Non-pigmented ciliary epithelial cell (primary cell): ENCODE measurements around the gene SACM1L.
"Not testable (repeated sequence)": the region's sequence is repeated elsewhere in the genome, so short reads cannot be mapped to it uniquely, and the experiment has no call there.

Experiments used
- DNase-seq: peaks from one replicate; pipeline ENCODE4 v3.0.0-alpha.2; 2010; ENCODE audit warnings: low read depth

Gene SACM1L

GRCh38 chr3:45746165-45746776 is 57.1 kb downstream of the SACM1L start:
- DNase-seq: no peak

- no peak for DNase-seq
Measured at GRCh38 chr3:45746777-45747622, 57.8 kb downstream of the SACM1L start.

- no peak for DNase-seq
Measured at GRCh38 chr3:45748068-45748467, 58.9 kb downstream of the SACM1L start.

GRCh38 chr3:45749036-45749600 is 59.9 kb downstream of the SACM1L start:
- DNase-seq: not testable (repeated sequence)

- no peak for DNase-seq
Measured at GRCh38 chr3:45749880-45750279, 60.7 kb downstream of the SACM1L start.

- no peak for DNase-seq
Measured at GRCh38 chr3:45751537-45752242, 62.5 kb downstream of the SACM1L start.

GRCh38 chr3:45753095-45753494 is 63.9 kb downstream of the SACM1L start:
- DNase-seq: no peak

- no peak for DNase-seq
Measured at GRCh38 chr3:45754461-45754860, 65.3 kb downstream of the SACM1L start.

- DNase-seq: no peak
Measured at GRCh38 chr3:45756055-45756454, 66.9 kb downstream of the SACM1L start.

- DNase-seq: not testable (repeated sequence)
Measured at GRCh38 chr3:45757141-45757540, 67.9 kb downstream of the SACM1L start.

GRCh38 chr3:45758871-45759270 is 69.7 kb downstream of the SACM1L start:
- no peak for DNase-seq

GRCh38 chr3:45759851-45760250 is 70.7 kb downstream of the SACM1L start:
- DNase-seq: no peak

GRCh38 chr3:45760878-45761711 is 71.9 kb downstream of the SACM1L start:
- peak; percentile 23 for DNase-seq

GRCh38 chr3:45761831-45762230 is 72.6 kb downstream of the SACM1L start:
- DNase-seq: no peak

- DNase-seq: no peak
Measured at GRCh38 chr3:45762647-45763302, 73.6 kb downstream of the SACM1L start.

GRCh38 chr3:45763303-45763675 is 74.1 kb downstream of the SACM1L start:
- DNase-seq: no peak

- no peak for DNase-seq
Measured at GRCh38 chr3:45765266-45765851, 76.2 kb downstream of the SACM1L start.

- no peak for DNase-seq
Measured at GRCh38 chr3:45765958-45766357, 76.8 kb downstream of the SACM1L start.

- DNase-seq: no peak
Measured at GRCh38 chr3:45771166-45771775, 82.1 kb downstream of the SACM1L start.

- no peak for DNase-seq
Measured at GRCh38 chr3:45771831-45772230, 82.6 kb downstream of the SACM1L start.
